GM21717 (cell line): ENCODE data around the gene PIRT.

Source experiments
- ATAC-seq: cut with Tn5 transposase; IDR thresholded peaks from one replicate; pipeline ENCODE4 v1.9.1; 2021; ENCODE audit warnings: mild to moderate bottlenecking, moderate library complexity; ENCODE audit not compliant: unreplicated experiment

PIRT gene

GRCh38 chr17:10790491-10791401, 47.1 kb downstream of the PIRT start:
- no peak for ATAC-seq

- ATAC-seq: no peak
These were observed 48.1 kb downstream of the PIRT start for GRCh38 chr17:10789694-10790271.

DNA sequence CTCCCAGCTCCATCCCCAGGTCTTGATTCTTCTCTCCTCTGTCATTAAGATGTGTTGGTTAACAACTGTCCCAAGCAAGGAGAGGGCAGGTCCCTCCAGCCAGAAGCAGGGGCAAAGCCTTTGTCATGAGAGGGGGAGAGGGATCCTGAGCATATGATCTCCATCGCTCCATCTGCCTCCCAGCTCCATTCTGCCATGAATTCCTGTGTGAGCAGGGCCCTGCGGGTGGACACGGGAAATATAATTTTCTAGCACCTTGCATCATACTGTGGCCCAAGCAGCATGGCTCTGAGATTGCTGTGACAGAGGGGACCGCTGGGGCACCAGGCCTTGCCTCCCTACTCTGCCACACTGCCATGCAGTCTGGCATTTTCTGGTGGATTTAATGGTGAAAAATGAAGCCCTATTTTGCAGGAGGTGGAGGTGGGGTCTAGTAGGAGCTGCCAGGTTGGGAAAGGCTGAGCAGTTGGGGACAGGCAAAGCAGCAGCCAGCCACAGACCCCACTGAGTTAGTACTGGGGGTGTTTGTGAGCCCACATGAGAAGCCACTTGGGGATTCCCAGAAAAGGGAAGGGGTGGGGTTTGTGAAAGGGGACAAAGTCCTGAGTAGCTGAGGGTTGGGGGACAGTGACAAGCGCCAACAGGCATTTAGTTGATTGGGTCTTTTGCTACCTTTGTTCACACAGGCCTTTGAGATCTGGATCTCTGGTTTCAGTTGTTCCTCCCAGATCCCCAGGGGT, 50.4 kb downstream of the PIRT start:
- no peak for ATAC-seq

DNA sequence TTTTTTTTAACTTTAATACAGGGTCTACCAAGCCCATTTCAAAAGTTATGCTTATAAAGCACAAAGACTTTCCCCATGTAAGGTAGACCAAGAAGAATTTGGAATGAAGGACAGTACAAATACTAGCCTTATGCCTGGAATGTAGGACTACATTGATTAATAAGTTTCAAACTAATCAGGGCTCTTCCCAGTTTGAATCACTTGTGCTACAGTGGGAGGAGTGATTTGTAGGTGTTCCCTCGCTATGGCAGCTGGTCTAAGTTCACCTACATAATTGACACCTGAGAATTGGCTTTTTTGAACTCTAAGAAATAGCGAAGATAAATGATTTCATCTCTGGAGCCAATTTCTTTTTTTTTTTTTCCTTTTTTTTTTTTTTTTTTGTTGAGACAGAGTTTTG, 52.6 kb downstream of the PIRT start:
- ATAC-seq: no peak

DNA sequence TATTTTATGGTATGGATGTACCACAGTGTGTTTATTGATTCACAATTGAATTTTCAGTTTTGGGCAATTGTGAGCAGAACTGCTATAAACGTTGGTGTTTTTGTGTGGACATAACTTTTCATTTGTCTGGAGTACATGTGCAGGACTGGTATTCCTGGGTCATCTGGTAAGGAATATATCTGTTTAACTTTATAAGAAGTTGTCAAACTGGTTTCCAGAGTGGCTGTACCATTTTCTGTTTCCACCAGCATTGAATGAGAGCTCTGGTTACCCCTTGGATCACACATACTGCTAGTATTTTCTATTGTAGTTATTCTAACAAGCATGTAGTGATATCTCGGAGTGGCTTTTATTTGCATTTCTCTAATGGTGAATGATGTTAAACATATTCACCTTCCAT, 58.3 kb downstream of the PIRT start:
- no peak for ATAC-seq

DNA sequence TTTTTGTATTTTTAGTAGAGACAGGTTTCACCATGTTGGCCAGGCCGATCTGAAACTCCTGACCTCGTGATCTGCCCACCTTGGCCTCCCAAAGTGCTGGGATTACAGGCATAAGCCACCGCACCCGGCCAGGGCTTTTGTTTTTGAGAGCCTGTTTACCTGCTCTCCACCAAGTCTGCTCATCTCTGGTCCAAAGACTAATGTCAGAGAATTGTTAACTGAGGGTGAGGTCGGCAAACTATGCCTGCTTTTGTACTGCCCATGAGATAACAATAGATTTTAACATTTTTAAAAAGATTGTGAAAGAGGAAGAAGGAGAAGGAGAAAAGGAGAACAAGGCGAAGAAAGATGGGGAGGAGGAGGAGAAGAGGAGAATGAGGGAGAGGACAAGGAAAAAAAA, 60.0 kb downstream of the PIRT start:
- ATAC-seq: no peak

- no peak for ATAC-seq
These were observed 60.6 kb downstream of the PIRT start for GRCh38 chr17:10777131-10777807.

GRCh38 chr17:10776381-10776780, 61.5 kb downstream of the PIRT start:
- no peak for ATAC-seq

DNA sequence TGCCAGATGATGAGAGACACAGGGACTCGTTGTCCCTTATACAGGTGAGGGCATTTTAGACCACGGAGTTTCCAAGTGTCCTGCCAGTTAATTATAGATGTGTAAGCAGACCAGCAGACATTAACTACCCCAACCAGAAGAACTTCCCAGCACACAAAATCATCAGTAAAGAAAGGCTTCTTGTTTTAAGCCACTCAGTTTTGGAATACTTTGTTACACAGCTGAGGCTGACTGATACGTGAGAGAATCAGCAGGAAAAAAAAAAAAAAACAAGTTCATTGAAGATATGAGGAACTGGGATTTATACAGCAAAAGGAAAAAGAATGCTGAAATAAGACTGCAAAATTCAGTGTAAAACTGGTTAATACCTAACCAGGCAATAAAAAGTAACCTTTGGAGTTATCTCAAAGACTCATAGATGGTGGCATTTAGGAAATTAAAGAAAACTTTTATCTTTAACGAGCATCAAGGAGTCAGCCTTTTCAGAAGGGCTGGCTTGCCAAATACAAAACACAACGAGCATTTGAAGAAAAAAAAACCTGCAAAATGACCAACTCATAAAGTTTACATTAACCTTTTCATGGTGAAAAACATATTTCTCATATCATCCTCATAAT, 62.0 kb downstream of the PIRT start:
- no peak for ATAC-seq

- no peak for ATAC-seq
These were observed 62.8 kb downstream of the PIRT start for GRCh38 chr17:10775058-10775457.

DNA sequence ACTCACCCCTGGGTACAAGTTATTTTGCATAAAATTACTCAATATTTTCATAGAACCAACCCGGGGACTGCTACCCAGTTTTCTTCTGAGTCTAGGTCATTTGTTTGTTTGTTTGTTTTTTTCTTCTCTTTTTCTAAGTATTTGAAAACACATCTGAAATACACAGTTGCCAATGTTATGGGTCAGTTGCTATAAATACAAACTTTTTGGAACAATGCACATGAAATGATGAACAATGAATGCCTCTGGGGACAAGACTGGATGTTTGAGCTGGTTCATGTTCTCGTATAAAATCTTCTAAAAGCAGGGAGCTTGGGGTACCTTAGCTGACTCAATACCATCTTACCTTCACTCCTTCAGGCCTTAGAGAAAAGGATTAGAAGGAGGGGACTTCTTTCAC, 64.5 kb downstream of the PIRT start:
- no peak for ATAC-seq
